Smooth muscle cell (in vitro differentiated cells): ENCODE data around the gene CPTP. TPM values are rescaled to one million over a fixed set of nuclear protein-coding genes. Genes with fewer than 3 reads are reported as not detected.

Experiments
- DNase-seq: peaks from one replicate; lab custom pipeline; 2025; ENCODE audit not compliant: unreplicated experiment; lab: John Stamatoyannopoulos, UW
- H2AFZ ChIP-seq: fragments of 200-600 bp; sonication (generic); 2 replicates; pipeline ENCODE4 v1.6.0; 2016; ENCODE audit warnings: antibody characterized with exemption, low read depth, mild to moderate bottlenecking
- H3F3A ChIP-seq: fragments of 200-600 bp; sonication (generic); 2 replicates; pipeline ENCODE4 v1.6.0; 2017; ENCODE audit warnings: antibody characterized with exemption, low read depth
- H3K27ac ChIP-seq: fragments of 200-600 bp; sonication (generic); 2 replicates; pipeline ENCODE4 v1.5.1; 2016; ENCODE audit warnings: low read depth, mild to moderate bottlenecking
- H3K27me3 ChIP-seq: fragments of 200-600 bp; sonication (generic); 2 replicates; pipeline ENCODE4 v1.6.1; 2016; ENCODE audit warnings: low read depth, mild to moderate bottlenecking
- H3K36me3 ChIP-seq: fragments of 200-600 bp; sonication (generic); 2 replicates; pipeline ENCODE4 v1.5.1; 2016; ENCODE audit warnings: low read depth
- H3K4me1 ChIP-seq: fragments of 200-600 bp; sonication (generic); 2 replicates; pipeline ENCODE4 v1.5.1; 2016; ENCODE audit warnings: low read depth
- H3K4me2 ChIP-seq: fragments of 200-600 bp; sonication (generic); 2 replicates; pipeline ENCODE4 v1.6.0; 2016; ENCODE audit warnings: mild to moderate bottlenecking
- H3K4me3 ChIP-seq: fragments of 200-600 bp; sonication (generic); 2 replicates; pipeline ENCODE4 v1.5.1; 2016; ENCODE audit warnings: mild to moderate bottlenecking
- H3K79me2 ChIP-seq: fragments of 200-600 bp; sonication (generic); 2 replicates; pipeline ENCODE4 v1.6.0; 2016; ENCODE audit warnings: low read depth, mild to moderate bottlenecking
- H3K9ac ChIP-seq: fragments of 200-600 bp; sonication (generic); 2 replicates; pipeline ENCODE4 v1.6.0; 2016; ENCODE audit warnings: low read depth
- H3K9me3 ChIP-seq: fragments of 200-600 bp; sonication (generic); replicated peaks from 2 replicates; pipeline ENCODE4 v1.5.1; 2016; ENCODE audit warnings: low read depth
- H4K20me1 ChIP-seq: fragments of 200-600 bp; sonication (generic); 2 replicates; pipeline ENCODE4 v1.6.0; 2016; ENCODE audit warnings: low read depth
- WGBS: methylation state at CpG from one replicate; pipeline ENCODE4 v1.1.7; 2016; ENCODE audit warnings: low lambda C conversion rate; 5-methylcytosine and 5-hydroxymethylcytosine counted together
- polyA plus RNA-seq: library from polyadenylated mRNA; unstranded; fragments of >200 nt; fragmentation: Nextera tagmentation; extraction: Ambion mirVana; gene quantifications from 2 replicates; pipeline ENCODE4 v1.2.1, GENCODE V29; 2016
- total RNA-seq: library from RNA; depleted of rRNA; stranded (reverse); fragments of >200 nt; gene quantifications from 2 replicates; pipeline ENCODE4 v1.2.3, GENCODE V29; 2014
- TF ChIP-seq, protein P1 (sequence below): fragments of 200-600 bp; sonication (generic); IDR thresholded peaks from 2 replicates; pipeline ENCODE4 v1.5.1; 2017; ENCODE audit warnings: borderline replicate concordance, mild to moderate bottlenecking, antibody characterized with exemption; ENCODE audit not compliant: insufficient read depth, poor library complexity, severe bottlenecking

The CPTP gene
- total and polyA plus RNA-seq, 2 experiments from 2014 or later, result 16.2 to 34.3 TPM

DNA sequence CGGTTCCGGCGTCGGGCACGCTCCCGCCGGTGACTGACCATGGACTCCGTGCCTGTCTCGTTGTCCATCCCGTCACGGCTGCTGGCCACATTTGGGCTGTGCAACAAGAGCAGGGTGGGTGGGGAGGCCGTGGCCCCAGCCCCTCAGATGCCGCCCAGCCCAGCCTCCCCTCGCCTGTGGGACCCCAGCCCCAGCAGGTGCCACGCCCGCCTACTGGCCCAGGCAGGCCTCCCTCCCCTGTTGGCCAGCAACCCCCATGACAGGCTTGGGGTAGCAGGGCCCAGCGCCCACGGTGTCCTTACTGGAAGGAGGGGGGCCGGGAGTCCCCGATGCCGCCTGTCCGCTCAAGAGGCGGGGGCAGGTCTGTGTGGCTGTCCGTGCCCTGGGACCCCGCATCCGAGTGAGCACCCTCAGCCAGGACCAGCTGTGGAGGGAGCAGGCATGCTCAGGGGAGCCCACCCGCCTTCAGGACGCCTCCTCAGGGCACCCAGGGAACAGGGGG, 17.5 kb downstream of the CPTP start:
- Histone ChIP-seq H3K36me3 (no peaks in the 10 kb centered on the region), H3K4me2 (no peak overlapping the region), H3K79me2 (peaks cover 39% of the 10 kb centered on the region), H4K20me1 (peaks cover 69% of the 10 kb centered on the region), H3K9ac (no peak overlapping the region), H2AFZ (no peak overlapping the region), H3K27me3 (no peaks in the 10 kb centered on the region), H3K27ac (no peak overlapping the region), H3K9me3 (no peaks in the 10 kb centered on the region), H3F3A (no peaks in the 10 kb centered on the region), H3K4me1 (no peaks in the 10 kb centered on the region), H3K4me3 (no peak overlapping the region)
- DNase-seq, result no peak
- TF ChIP-seq, protein P1, sequence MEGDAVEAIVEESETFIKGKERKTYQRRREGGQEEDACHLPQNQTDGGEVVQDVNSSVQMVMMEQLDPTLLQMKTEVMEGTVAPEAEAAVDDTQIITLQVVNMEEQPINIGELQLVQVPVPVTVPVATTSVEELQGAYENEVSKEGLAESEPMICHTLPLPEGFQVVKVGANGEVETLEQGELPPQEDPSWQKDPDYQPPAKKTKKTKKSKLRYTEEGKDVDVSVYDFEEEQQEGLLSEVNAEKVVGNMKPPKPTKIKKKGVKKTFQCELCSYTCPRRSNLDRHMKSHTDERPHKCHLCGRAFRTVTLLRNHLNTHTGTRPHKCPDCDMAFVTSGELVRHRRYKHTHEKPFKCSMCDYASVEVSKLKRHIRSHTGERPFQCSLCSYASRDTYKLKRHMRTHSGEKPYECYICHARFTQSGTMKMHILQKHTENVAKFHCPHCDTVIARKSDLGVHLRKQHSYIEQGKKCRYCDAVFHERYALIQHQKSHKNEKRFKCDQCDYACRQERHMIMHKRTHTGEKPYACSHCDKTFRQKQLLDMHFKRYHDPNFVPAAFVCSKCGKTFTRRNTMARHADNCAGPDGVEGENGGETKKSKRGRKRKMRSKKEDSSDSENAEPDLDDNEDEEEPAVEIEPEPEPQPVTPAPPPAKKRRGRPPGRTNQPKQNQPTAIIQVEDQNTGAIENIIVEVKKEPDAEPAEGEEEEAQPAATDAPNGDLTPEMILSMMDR, result no peak
- 96% methylated on average over 23 of the region's 28 CpGs for WGBS

DNA sequence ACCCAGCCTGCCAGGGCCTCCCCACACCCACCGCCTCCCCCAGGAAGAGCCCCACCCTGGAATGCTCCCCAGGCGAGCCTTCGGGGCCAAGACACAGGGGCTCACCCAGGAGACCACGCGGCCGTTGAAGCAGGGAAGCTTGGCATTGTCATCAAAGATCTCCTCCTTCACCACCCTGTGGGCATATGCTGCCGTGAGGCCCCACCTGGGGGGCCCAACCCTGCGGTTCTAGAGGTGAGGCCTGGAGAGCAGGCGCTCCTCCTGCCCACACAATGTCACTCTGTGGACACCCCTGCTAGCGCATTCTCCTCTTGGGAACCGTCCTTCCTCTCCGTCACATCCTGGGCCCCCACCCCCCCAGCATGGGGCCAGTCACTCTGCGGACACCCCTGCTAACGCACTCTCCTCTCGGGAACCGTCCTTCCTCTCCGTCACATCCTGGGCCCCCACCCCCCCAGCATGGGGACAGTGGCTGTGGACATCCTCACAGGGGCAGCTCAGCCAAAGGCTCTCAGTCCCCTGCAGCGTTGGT, 18.0 kb downstream of the CPTP start:
- DNase-seq, result no peak
- TF ChIP-seq, protein P1, result no peak
- no peaks in the 10 kb centered on the region for H3K9me3 ChIP-seq
- peaks cover 44% of the 10 kb centered on the region for H3K79me2 ChIP-seq
- H3K27ac ChIP-seq, result no peak overlapping the region
- H3F3A ChIP-seq, result no peaks in the 10 kb centered on the region
- peaks cover 4% of the 10 kb centered on the region for H3K4me1 ChIP-seq
- H3K27me3 ChIP-seq, result no peaks in the 10 kb centered on the region
- H3K9ac ChIP-seq, result no peak overlapping the region
- no peaks in the 10 kb centered on the region for H3K36me3 ChIP-seq
- no peak overlapping the region for H3K4me2 ChIP-seq
- WGBS, result 95% methylated on average over 18 of the region's 18 CpGs
- H4K20me1 ChIP-seq, result peaks cover 74% of the 10 kb centered on the region
- H2AFZ ChIP-seq, result no peak overlapping the region
- no peak overlapping the region for H3K4me3 ChIP-seq

DNA sequence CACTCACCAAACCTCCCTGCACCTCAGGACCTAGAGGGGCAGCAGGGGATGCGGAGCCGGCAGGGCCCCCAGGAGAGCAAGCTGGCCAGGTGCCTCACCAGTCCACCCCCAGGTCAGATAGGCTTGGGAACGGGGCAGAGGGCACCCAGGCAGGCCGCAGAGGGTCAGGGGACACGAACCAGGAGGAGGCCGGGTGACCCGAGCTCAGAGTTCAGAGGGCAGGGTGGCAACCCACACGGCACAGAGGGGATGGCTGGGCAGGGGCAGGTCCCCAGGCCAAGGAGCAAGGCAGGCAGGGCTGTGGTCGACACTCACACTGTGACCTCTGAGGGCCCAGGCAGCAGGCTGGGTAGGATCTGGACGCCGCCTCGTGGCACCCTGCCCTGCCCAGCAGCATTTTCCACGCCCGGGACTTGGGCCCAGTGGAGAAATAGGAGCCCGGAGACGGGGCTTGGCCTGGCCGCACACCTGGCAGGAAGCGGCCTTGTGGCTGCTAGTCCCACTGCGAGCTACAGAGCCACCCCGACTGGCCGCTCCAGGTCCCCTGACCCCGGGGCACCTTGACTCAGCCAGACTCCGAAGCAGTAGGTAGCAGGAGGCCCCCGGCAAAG, 19.3 kb downstream of the CPTP start:
- Histone ChIP-seq H3K9ac (peak overlapping the region; percentile 43), H3K27ac (peak overlapping the region; percentile 77), H3K27me3 (no peaks in the 10 kb centered on the region)

More for the DNA sequence above, 19.3 kb downstream of the CPTP start:
- TF ChIP-seq, protein P1, result no peak
- Histone ChIP-seq H3F3A (no peaks in the 10 kb centered on the region), H2AFZ (no peak overlapping the region), H3K4me3 (no peak overlapping the region), H3K4me1 (peaks cover 12% of the 10 kb centered on the region), H4K20me1 (peaks cover 83% of the 10 kb centered on the region), H3K36me3 (no peaks in the 10 kb centered on the region), H3K79me2 (peaks cover 57% of the 10 kb centered on the region), H3K4me2 (no peak overlapping the region), H3K9me3 (no peaks in the 10 kb centered on the region)
- WGBS, result 91% methylated on average over 24 of the region's 24 CpGs
- DNase-seq, result no peak
